ENCODE results near the gene PPM1A.

- TF ChIP-seq CTCF (conservative IDR thresholded peaks at IDR 0.05; ENCODE audit: low read length) (no peak), EZH2phosphoT487 (IDR thresholded peaks at IDR 0.05; ENCODE audit: borderline replicate concordance) (no peak)
These were observed 55.5 kb downstream of the PPM1A start for GRCh38 chr14:60304509-60304908.

Data from Loucy (cell line).